Stimulated activated CD8-positive, alpha-beta memory T cell treated with anti-CD3 and anti-CD28 coated beads, Interleukin-2, amount 100 ng/mL, for 48 hours (primary cell): ENCODE measurements around the gene CLIC5.

Source experiments
- DNase-seq, 2 donors: peaks; one replicate each; pipeline ENCODE4 v3.0.0-alpha.2; 2020; ENCODE audit warnings: low read depth in 2 of 2

The CLIC5 gene

DNA sequence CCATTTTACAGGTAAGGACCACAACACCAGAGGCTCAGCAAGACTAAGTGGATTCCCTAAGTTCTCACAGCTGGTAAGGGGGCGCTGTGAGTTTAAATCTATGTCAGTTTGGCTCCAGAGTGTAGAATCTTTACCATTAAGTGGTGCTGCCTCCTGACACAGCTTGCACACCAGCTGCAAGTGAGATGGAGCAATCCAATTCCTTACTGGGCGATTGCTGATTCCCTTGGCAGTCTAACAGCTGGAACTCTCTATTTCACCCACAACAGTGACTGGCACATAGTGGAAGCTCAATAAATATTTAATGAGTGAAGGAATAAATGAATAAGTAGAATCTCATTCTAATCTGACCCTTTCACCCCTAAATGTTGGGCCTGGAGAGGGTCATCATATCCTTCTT is 176.7 kb downstream of the CLIC5 start:
- DNase-seq, result no peak

DNA sequence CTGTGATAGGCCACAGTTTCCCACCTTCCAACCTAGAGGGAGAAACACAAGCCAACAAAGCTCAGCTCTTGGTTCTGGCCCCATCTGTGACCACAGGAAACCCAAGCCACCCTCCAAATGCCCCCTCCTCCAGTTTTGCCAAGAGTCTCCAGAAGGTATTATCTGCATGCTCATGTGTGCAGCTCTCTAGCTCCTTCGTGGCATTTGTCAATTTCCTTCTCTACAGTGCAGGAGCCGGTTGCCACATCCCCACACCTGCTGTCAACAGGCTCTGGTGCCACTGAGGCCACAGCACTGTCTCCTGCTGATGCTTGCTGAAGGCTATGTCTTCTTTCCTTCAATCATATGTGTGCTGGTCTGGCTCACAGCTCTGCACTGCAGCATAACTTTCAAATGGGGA is 177.2 kb downstream of the CLIC5 start:
- no peak for DNase-seq

DNA sequence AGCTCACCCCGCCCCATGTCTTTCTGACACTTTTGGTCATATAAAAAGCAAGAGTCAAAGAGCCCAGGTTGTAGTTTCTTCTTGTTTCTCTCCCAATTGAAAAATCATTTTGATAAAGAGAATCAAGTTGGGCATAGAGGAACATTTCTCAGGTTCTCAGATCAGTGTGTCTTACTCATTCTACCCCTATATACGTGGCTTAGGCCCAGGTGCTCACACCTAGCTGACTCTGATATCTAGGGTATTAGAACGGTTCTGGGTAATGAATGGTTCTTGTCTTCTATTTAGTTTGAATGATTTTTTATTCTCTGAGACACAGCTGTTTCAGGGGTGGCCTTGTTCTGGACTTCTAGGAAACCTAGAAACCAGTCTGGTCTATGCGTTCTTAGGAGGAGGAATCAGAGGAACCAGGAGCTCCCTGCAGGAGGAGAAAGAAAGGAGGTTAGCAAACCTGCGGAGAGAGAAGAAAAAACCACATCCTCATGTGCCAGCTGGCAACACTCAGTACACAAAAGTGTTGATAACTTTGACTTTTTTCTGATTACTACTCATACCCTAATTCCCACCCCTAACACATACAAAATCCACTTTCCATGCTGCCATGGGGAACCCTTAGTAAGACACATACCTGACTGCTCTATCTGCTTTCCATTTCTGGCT is 178.0 kb downstream of the CLIC5 start:
- DNase-seq, result no peak

DNA sequence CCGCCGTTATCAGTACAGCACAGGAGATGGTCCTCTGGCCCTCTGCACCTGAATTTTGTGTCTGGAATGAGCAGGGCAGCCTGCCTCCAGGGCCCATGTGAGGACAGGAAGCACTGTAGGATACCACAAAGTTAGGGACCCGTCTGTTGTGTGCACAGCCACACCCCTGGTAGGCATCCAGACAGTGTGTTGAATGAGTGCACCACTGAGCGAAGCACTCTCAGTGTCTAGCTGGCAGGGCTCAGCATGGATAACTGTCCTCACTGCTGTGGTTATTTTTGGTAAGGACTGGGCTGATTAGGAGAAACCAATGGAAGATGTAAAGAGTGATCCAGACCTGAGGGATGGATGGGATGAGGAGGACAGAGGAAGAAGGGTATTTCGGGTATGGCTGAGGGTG is 178.7 kb downstream of the CLIC5 start:
- DNase-seq, result no peak

DNA sequence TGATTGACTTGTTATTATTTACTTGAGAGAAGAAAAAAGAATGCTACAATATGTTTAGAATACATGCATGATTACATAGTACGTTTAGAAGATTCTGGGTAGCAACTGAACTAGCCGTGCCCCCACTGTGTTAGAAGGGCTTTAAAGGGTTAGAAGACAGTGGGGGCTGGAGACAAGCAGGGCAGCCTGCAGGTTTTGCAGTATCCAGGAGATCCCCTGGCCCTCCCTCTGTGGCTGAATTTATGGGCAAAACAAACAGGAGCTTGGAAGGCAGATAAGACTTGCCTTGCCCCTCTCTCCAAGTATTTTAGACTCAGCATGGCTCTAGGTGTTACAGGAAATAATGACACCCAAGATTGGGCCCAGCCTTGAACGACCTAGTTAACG is 179.2 kb downstream of the CLIC5 start:
- no peak for DNase-seq

DNA sequence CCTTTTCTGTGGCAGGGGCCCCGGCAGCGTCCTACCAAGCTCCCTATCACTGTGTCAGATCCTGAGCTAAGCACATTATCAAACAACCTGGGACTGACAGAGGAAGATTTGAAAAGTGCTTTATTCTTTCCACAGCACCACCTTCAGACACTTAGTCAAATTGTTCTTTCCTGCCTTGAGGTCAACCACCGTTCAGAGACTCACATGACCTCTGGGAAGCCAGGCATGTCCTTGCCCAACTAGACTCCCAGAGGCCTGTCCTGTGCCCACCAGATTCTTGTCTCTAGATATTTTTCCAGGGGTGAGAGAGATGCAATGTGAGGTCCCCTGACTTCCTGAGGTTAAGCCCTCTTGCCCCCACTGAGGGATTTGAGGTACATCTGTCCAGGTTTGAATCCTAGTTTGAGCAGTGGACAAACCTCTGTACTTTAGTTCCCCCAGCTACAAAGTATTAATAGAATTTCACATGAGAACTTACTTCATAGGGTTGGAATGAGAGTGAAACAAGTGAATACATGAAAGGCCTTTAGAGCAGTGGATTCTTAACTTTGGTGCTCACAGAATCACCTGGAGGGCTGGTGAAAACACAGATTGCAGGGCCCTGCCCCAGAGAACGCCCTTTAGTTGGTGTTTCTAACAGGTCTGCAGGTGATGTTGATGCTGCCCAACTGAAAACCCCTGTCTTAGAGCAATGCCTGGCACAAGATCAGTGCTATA is 179.8 kb downstream of the CLIC5 start:
- no peak for DNase-seq

DNA sequence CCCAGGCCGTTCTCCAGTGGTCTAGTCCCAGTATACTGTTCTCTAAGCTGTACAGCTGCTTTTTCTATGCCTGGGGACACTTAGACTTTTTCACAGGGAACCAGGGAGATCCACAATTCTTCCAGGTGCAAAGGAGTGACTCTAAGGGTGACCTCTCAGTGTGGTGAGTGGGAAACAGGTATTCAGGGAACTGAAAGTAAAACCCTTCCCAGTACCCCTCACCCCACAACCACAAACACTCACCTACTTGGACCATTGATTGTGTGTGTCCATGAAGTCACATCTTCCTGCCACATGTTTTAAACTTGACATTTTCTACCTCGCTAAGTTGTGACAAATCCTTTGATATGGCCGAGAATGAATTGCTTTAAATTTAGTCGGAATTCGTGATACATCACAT is 183.6 kb downstream of the CLIC5 start:
- DNase-seq, result no peak
